ENCODE results near the gene PHACTR1.

DNA sequence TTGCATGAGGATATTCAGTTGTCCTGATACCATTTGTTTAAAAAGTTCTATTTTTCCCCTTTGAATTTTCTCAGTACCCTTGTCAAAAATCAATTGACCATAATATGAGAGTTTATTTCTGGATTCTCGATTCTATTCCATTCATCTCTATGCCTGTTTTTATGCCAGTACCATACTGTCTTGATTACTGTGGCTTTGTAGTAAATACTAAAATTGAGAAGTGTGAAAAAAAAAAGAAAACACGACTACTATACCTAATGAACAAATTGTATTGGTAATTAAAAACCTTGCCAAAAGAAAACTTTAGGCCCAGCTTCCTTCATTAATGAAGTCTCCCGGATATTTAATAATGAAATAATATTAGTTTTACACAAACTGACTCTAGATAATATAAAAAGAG lies 426.0 kb downstream of the PHACTR1 start:
- TF ChIP-seq ZFP3 (CRISPR knock-in tag; IDR thresholded peaks at IDR 0.05): no peak
- no peak for TF ChIP-seq PPARA (CRISPR knock-in tag; IDR thresholded peaks at IDR 0.05; ENCODE audit: borderline replicate concordance)
- no peak for TF ChIP-seq CREB5 (CRISPR knock-in tag; IDR thresholded peaks at IDR 0.05; ENCODE audit: low read depth)
- TF ChIP-seq, protein P1, sequence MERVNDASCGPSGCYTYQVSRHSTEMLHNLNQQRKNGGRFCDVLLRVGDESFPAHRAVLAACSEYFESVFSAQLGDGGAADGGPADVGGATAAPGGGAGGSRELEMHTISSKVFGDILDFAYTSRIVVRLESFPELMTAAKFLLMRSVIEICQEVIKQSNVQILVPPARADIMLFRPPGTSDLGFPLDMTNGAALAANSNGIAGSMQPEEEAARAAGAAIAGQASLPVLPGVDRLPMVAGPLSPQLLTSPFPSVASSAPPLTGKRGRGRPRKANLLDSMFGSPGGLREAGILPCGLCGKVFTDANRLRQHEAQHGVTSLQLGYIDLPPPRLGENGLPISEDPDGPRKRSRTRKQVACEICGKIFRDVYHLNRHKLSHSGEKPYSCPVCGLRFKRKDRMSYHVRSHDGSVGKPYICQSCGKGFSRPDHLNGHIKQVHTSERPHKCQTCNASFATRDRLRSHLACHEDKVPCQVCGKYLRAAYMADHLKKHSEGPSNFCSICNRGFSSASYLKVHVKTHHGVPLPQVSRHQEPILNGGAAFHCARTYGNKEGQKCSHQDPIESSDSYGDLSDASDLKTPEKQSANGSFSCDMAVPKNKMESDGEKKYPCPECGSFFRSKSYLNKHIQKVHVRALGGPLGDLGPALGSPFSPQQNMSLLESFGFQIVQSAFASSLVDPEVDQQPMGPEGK (CRISPR knock-in tag; IDR thresholded peaks at IDR 0.05; ENCODE audit: borderline replicate concordance): no peak
- no peak for TF ChIP-seq RARB (CRISPR knock-in tag; IDR thresholded peaks at IDR 0.05)
- no peak for TF ChIP-seq ZNF8 (CRISPR knock-in tag; IDR thresholded peaks at IDR 0.05)
- no peak for TF ChIP-seq ARNTL (CRISPR knock-in tag; IDR thresholded peaks at IDR 0.05; ENCODE audit: borderline replicate concordance, low read depth)
- no peak for TF ChIP-seq OSR1 (CRISPR knock-in tag; IDR thresholded peaks at IDR 0.05)
- TF ChIP-seq POU6F1 (CRISPR knock-in tag; IDR thresholded peaks at IDR 0.05; ENCODE audit: borderline replicate concordance, low read depth): no peak
- TF ChIP-seq ZNF70 (CRISPR knock-in tag; IDR thresholded peaks at IDR 0.05): no peak
- no peak for TF ChIP-seq SNAI2 (CRISPR knock-in tag; IDR thresholded peaks at IDR 0.05)

Data from SK-N-SH treated with all-trans-retinoic acid at 6 μM for 48 hours (cell line).